Activated B cell treated with CpG ODN at 0.5 μM for 24 hours (primary cell): ENCODE data around the gene HRH4. TPM values are rescaled to one million over a fixed set of nuclear protein-coding genes. Genes with fewer than 3 reads are reported as not detected.

Source experiments
- ATAC-seq: fragments of 200-7000 bp; cut with Tn5 transposase; one replicate; pipeline ENCODE4 v1.10.0; 2021; ENCODE audit warnings: low read depth, mild to moderate bottlenecking, moderate library complexity
- CTCF ChIA-PET: fragments of 350-600 bp; sonication (Branson Sonifier 250); formaldehyde crosslinking; loops from one replicate; lab custom pipeline; 2021; ENCODE audit warnings: antibody characterized with exemption; lab: Charles Lee
- POLR2A ChIA-PET: fragments of 350-600 bp; sonication (Branson Sonifier 250); formaldehyde crosslinking; loops from one replicate; lab custom pipeline; 2021; ENCODE audit warnings: antibody characterized with exemption; lab: Charles Lee
- DNase-seq: peaks from one replicate; pipeline ENCODE4 v3.0.0; 2022
- H3K27ac Mint-ChIP-seq: one replicate; pipeline ENCODE4 v1.8.0; 2020; ENCODE audit warnings: mixed read lengths
- H3K27me3 Mint-ChIP-seq: one replicate; pipeline ENCODE4 v1.8.0; 2021; ENCODE audit warnings: mixed read lengths
- H3K36me3 Mint-ChIP-seq: one replicate; pipeline ENCODE4 v1.8.0; 2021; ENCODE audit warnings: low read depth, mixed read lengths
- H3K4me1 Mint-ChIP-seq: one replicate; pipeline ENCODE4 v1.8.0; 2021; ENCODE audit warnings: mixed read lengths
- H3K4me3 Mint-ChIP-seq: one replicate; pipeline ENCODE4 v1.8.0; 2020; ENCODE audit warnings: mild to moderate bottlenecking, mixed read lengths
- H3K9me3 Mint-ChIP-seq: one replicate; pipeline ENCODE4 v1.8.0; 2020; ENCODE audit warnings: mixed read lengths
- CTCF ChIP-seq: fragments of 200-600 bp; IDR thresholded peaks from one replicate; pipeline ENCODE4 v1.8.0; 2022; ENCODE audit warnings: antibody characterized with exemption, mild to moderate bottlenecking
- intact Hi-C: fragments of 100-400 bp; cut with micrococcal nuclease; formaldehyde crosslinking; loops from one replicate; pipeline ENCODE4 v1.15.1; 2024
- total RNA-seq: library from RNA; stranded (reverse); gene quantifications from 2 replicates; pipeline ENCODE4 v1.2.3, GENCODE V29; 2022

The HRH4 gene
- total RNA-seq, 1 donor from 2014 or later = not detected

GRCh38 chr18:24470022-24470618 is 9.7 kb downstream of the HRH4 start:
- intact Hi-C loops = no loop called here
- Mint-ChIP-seq H3K27me3 (peaks cover 6% of the 10 kb centered on the region), H3K9me3 (no peaks in the 10 kb centered on the region), H3K27ac (no peak overlapping the region), H3K4me1 (no peaks in the 10 kb centered on the region), H3K36me3 (no peaks in the 10 kb centered on the region), H3K4me3 (no peak overlapping the region)
- ATAC-seq = no peak
- no peak for TF ChIP-seq CTCF
- CTCF ChIA-PET = no interaction called here
- no peak for DNase-seq
- POLR2A ChIA-PET = no interaction called here

GRCh38 chr18:24470805-24471204 is 10.4 kb downstream of the HRH4 start:
- CTCF ChIA-PET = no interaction called here
- Mint-ChIP-seq H3K4me1 (no peaks in the 10 kb centered on the region), H3K27me3 (peaks cover 2% of the 10 kb centered on the region), H3K36me3 (no peaks in the 10 kb centered on the region), H3K4me3 (no peak overlapping the region), H3K9me3 (no peaks in the 10 kb centered on the region), H3K27ac (no peak overlapping the region)
- no peak for DNase-seq
- ATAC-seq = no peak
- TF ChIP-seq CTCF = no peak
- intact Hi-C loops = no loop called here
- POLR2A ChIA-PET = no interaction called here

- POLR2A ChIA-PET = no interaction called here
Observed at GRCh38 chr18:24472591-24472990, 12.2 kb downstream of the HRH4 start.

GRCh38 chr18:24474406-24474805 is 14.0 kb downstream of the HRH4 start:
- Mint-ChIP-seq H3K4me1 (no peaks in the 10 kb centered on the region), H3K27me3 (no peaks in the 10 kb centered on the region), H3K27ac (no peak overlapping the region), H3K4me3 (no peak overlapping the region), H3K9me3 (no peaks in the 10 kb centered on the region), H3K36me3 (no peaks in the 10 kb centered on the region)
- no peak for TF ChIP-seq CTCF
- DNase-seq (no peak), ATAC-seq (no peak)
- CTCF ChIA-PET = no interaction called here
- intact Hi-C loops = no loop called here
- POLR2A ChIA-PET = interaction anchor here (1.0 kb wide), 1 partner anchor 1153 kb away, joined by 3 read pairs; no protein-coding TSS in a partner anchor

More at GRCh38 chr18:24472591-24472990, 12.2 kb downstream of the HRH4 start:
- intact Hi-C loops = no loop called here
- H3K27ac Mint-ChIP-seq = no peak overlapping the region
- H3K9me3 Mint-ChIP-seq = no peaks in the 10 kb centered on the region
- CTCF ChIA-PET = no interaction called here
- no peaks in the 10 kb centered on the region for H3K4me1 Mint-ChIP-seq
- H3K36me3 Mint-ChIP-seq = no peaks in the 10 kb centered on the region
- TF ChIP-seq CTCF = no peak
- DNase-seq = no peak
- no peak for ATAC-seq
- no peaks in the 10 kb centered on the region for H3K27me3 Mint-ChIP-seq
- no peak overlapping the region for H3K4me3 Mint-ChIP-seq

- CTCF ChIA-PET = no interaction called here
- DNase-seq (no peak), ATAC-seq (no peak)
- Mint-ChIP-seq H3K27me3 (no peaks in the 10 kb centered on the region), H3K4me1 (no peaks in the 10 kb centered on the region), H3K36me3 (no peaks in the 10 kb centered on the region), H3K27ac (no peak overlapping the region), H3K9me3 (peaks cover under 1% of the 10 kb centered on the region), H3K4me3 (no peak overlapping the region)
- POLR2A ChIA-PET = no interaction called here
- intact Hi-C loops = no loop called here
- no peak for TF ChIP-seq CTCF
Observed at GRCh38 chr18:24475926-24476589, 15.6 kb downstream of the HRH4 start.
